HS-5 (cell line): ENCODE results near the gene PROX2.

Experiments
- DNase-seq: peaks from one replicate; pipeline ENCODE4 v3.0.0-alpha.2; 2012; ENCODE audit warnings: low read depth

The PROX2 gene

GRCh38 chr14:74908861-74909341 is 33.0 kb upstream of the PROX2 start:
- DNase-seq = no peak

GRCh38 chr14:74907744-74908143 is 31.8 kb upstream of the PROX2 start:
- DNase-seq = no peak

- no peak for DNase-seq
Measured at GRCh38 chr14:74906925-74907521, 31.1 kb upstream of the PROX2 start.

- no peak for DNase-seq
Measured at GRCh38 chr14:74905595-74906142, 29.7 kb upstream of the PROX2 start.

DNA sequence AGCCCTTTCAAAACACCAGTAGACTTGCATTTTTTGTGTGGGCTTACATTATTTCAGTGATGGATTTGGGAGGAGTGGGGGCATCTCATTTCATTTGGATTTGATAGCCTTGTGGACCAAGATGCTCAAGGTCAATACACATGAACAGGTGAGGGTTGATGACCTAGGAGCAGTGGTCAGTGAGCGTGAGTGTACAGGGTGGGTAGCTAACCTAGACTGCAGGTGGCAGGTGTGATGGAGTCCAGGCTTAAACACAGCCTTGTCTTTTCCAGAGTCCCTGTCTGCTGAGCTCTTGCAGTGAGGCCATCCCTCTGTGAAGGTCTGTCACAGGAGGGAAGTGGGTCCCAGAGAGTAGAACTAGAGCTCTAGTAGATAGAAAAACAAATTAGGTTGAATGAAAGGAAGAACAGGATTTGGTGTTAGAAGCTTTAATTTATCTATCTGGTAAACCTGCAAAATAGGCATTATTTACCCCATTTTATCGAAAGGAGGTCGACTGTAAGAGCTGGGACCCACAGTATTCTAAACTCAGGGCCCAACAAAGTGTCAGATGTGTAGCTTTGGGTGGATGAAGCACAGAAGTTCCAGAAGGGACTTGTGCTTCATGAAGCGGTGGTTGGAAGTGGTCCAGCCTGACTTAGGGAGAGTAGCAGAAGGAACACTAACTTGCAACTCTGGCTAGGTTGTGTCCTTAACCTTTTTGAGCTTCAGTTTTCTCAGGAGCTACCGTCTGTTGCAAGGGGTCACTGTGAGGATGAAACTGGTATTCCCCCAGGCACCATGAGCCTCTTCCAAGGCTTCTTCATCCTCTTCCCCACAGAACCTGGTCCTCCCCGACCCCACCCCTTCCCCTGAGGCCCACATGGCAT is 28.9 kb upstream of the PROX2 start:
- no peak for DNase-seq

- no peak for DNase-seq
Measured at GRCh38 chr14:74902941-74903705, 27.2 kb upstream of the PROX2 start.

GRCh38 chr14:74898694-74899093 is 22.7 kb upstream of the PROX2 start:
- no peak for DNase-seq

GRCh38 chr14:74898083-74898482 is 22.1 kb upstream of the PROX2 start:
- DNase-seq = no peak

DNA sequence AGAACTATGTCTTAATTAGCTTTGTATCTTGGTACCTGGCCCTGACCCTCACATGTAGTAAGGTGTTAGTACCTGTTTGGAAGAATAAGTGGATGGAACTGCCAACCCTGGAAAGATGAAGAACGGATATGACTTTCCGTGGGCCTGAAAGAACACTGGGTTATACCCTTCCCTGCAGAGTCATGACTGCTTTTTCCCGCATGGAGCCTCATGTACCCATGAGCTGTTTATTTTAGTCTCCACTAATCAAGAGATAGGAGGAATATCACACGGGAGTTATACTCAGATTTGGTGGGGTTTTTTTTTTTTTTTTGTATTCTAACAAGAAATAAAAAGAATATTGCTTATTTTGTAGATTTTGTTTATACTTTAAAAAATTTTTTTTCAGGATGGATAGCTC is 21.7 kb upstream of the PROX2 start:
- no peak for DNase-seq

DNA sequence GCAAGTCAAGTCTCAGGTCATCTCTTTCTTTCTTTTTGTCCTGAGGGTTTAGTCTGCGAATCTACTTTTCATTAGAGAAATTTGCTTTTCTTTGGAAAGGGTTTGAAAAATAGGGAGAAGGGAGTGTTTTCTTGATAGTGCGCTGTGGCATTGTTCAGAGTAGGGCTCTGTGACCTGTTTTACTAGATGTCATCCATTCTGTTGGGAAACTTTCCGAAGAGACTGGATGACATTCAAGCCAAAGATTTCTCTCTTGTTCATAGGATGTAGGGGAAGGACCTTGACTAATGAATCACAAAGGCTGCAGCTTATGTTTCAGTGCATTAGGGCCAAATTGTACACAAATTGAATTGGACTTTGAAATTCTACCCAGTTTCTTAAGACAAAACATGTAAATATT is 20.5 kb upstream of the PROX2 start:
- DNase-seq = no peak

DNA sequence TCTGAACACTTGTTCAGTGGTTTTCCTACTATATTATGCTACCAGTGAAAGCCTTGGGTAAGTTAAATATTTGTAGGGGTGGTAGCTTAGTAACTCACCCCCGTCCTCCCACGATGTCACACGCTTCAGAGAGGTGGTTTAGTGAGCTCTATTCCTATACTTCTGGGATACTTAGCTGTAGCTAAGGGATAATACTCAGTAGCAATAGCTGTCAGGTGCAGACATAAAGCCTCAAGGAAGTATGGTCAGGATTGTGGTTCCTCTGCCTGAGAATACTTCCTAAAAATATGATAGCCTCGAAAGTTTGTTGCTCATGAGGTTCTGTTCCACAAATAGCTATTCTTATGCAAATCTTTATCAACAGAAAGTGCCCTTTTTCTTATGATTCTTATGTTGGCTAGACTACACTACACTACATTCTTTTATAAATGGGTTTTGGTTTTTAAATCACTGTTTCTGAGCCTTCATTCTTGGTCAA is 17.7 kb upstream of the PROX2 start:
- DNase-seq = no peak

DNA sequence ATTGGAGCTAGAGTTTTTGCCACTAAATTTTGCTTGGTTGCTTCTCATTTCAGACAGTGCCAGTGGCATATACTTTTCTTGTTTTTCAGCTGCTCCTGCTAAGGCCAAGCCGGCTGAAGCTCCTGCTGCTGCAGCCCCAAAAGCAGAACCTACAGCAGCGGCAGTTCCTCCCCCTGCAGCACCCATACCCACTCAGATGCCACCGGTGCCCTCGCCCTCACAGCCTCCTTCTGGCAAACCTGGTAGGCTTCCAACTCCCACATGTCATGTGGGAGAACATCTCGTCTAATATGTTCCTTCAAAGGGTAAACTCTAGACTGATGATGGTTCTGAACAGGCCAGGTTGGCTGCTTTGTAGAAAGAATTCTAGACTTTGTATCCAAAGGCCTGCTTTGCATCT is 16.8 kb upstream of the PROX2 start:
- no peak for DNase-seq

GRCh38 chr14:74891870-74892269 is 15.9 kb upstream of the PROX2 start:
- DNase-seq = no peak

- DNase-seq = no peak
Measured at GRCh38 chr14:74890262-74890661, 14.3 kb upstream of the PROX2 start.

- DNase-seq = no peak
Measured at GRCh38 chr14:74888164-74889158, 12.5 kb upstream of the PROX2 start.

DNA sequence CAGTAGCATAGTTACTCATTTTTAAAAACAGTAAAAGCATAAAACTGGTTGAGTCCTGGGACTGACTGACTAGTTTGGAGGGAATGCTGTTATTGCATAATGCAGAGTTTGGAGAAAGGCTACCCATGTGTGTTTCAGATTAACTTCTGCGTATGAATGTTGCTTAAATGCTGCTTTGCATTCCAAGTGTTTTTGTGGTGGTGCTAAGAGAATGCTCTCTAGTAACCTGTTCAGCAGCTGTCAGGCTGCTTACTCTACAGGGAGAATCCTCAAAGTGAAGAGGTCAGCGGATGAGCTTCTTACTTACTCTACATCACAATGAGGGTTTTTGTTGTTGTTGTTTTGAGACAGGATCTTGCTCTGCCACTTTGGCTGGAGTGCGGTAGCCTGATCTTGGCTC is 10.1 kb upstream of the PROX2 start:
- DNase-seq = peak; percentile 96

GRCh38 chr14:74882103-74882920 is 6.4 kb upstream of the PROX2 start:
- DNase-seq = no peak

- DNase-seq = peak; percentile 68
Measured at GRCh38 chr14:74881431-74882102, 5.6 kb upstream of the PROX2 start, which contains the start of gene DLST. DLST (plus strand) TSS chr14:74881916; CDS start chr14:74881954, 38 bp downstream.

GRCh38 chr14:74879427-74880182 is 3.7 kb upstream of the PROX2 start:
- DNase-seq = no peak
